Stimulated activated CD8-positive, alpha-beta memory T cell treated with anti-CD3 and anti-CD28 coated beads, Interleukin-12 subunit alpha, Interleukin-12 subunit beta, amount 100 ng/mL, for 4 hours (primary cell): ENCODE results near the gene PRXL2A.
"Not testable (repeated sequence)": the region's sequence is repeated elsewhere in the genome, so short reads cannot be mapped to it uniquely, and the experiment has no call there.

Experiments
- DNase-seq: peaks from one replicate; pipeline ENCODE4 v3.0.0-alpha.2; 2020; ENCODE audit warnings: low read depth

The PRXL2A gene

DNA sequence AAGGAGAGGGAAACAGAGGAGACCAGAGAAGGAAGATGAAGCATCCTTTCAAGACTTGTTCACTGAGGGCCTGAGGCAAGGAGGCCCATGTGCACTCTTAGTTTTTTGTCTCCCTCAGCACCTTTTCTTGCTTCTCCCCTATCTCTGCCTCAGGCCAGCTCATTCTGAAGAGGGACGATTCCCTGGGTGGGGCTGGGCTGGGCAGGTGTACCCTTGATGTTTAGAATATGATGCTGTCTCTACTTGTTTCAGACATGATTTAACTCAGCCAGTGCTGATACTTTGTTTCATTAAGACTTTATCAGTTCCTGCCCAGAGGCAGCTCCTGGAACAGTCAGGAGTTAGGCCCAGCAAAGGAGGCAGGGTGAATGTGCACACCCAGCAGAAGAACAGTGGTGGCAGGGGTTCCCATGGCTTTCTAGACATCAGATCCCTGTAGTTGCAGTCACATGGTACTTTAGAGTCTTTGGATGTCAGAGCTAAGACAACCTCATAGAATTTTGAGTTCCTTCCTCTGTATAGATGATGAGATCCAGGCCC is 3.4 kb downstream of the PRXL2A start:
- DNase-seq, result no peak

GRCh38 chr10:80412486-80412885 is 4.1 kb downstream of the PRXL2A start:
- no peak for DNase-seq

GRCh38 chr10:80413271-80413996 is 5.1 kb downstream of the PRXL2A start:
- no peak for DNase-seq

GRCh38 chr10:80414142-80414895 is 6.0 kb downstream of the PRXL2A start:
- DNase-seq, result no peak

DNA sequence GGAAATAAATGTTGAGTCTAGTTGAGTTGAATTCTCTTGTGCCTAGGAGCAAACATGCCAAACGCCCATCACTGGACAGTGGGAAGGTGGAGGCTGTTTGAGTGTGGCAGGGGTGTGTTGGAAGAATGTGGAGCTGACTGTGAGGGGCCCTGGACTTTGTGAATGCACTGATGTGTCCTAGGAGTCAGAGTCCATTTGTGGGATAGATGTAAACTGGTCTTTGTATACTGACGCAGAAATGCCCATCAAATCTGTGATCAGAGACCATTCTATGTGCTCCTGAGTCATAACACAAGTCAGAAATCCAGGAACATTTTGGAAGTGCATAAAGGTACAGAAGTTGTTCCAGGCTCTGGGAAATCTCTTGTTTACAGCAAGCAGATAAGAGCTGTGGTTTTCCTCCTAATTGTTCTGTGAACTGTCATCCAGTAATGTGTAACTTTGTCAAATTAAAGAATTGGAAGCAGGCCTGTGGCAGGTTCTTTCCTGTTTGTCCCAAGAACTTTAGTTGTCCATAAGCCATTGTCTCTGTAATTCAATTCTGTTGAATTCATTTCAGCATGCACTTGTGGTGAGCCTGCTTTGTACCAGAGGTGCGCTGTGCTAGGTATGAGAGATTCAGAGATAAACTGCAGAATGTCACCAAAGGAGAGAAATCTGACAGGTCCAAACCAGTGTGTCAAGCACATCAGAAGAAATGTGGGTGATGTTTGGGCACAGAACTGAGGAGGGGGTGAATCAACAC is 7.6 kb downstream of the PRXL2A start:
- no peak for DNase-seq

- no peak for DNase-seq
Observed at GRCh38 chr10:80416479-80417098, 8.2 kb downstream of the PRXL2A start.

DNA sequence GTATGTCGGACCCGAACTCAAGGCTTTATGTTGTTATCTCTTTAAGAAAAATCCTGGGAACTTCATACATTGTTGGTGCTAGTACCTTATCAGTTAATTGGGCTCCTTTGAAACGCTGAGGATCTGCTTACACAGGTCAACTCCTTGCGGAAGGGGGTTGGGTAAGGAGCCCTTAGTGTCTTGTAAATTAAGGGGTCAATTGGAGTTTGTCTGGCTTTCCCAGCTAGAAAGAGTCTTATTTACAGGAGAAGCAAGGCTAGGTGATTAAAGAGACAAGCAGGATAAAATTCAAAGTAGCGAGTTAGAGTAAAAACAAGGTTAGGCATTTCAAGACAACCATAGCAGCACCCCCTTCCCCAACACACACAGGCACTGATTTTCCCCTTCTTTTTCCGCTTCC is 8.9 kb downstream of the PRXL2A start:
- not testable (repeated sequence) for DNase-seq

GRCh38 chr10:80421050-80421706 is 12.8 kb downstream of the PRXL2A start:
- DNase-seq, result no peak

DNA sequence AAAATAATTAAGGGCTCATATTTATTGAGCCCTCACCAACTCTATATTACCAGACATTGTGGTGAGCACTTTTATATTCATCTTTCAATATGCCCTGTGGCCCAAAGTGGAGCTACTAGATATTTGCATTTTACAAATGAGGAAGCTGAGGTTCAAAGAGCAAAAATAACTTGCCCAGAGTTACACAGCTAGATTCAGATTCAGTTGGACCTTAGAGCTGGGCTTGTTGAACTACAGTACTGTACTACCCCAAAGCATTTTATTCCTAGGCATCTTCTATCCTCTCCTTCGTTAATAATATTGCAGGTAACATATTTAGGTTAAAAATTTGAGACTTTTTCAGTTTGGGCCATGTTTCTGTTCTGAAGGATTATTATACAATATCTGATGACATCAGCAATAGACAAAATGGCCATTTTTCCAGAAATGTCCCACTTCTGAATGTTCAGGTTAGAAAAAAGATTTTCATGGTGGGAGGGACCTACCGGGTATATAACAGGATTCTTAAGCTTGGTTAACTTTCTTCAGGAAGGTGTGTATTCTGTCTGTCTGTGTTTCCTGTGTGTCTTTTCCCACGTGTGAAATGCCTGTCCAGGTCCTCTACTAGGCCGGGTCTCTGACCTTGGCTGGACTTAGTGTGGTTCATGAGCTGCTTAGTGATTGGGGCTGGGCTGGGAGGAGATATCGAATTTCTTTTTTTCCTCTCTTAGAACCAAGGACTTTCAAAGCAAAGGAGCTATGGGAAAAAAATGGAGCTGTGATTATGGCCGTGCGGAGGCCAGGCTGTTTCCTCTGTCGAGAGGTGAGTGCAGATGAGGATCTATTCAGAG is 13.6 kb downstream of the PRXL2A start:
- DNase-seq, result no peak

DNA sequence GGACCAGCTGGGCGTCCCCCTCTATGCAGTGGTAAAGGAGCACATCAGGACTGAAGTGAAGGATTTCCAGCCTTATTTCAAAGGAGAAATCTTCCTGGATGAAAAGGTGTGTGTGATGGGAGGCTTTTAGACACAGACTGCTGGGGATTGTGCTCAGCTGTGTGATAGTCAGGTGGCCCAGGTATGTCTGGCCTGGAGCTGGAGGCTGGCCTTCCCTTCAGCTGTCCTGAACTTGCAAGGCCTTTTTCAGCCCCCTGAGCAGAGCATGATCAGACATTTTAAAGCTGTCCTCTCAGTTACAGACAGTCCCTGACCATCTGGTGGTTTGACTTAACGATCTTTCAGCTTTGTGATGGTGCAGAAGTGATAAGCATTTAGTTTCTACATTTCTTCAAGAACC is 17.6 kb downstream of the PRXL2A start:
- DNase-seq, result no peak

GRCh38 chr10:80427541-80427940 is 19.2 kb downstream of the PRXL2A start:
- DNase-seq, result no peak

- no peak for DNase-seq
Observed at GRCh38 chr10:80429521-80429973, 21.2 kb downstream of the PRXL2A start.

DNA sequence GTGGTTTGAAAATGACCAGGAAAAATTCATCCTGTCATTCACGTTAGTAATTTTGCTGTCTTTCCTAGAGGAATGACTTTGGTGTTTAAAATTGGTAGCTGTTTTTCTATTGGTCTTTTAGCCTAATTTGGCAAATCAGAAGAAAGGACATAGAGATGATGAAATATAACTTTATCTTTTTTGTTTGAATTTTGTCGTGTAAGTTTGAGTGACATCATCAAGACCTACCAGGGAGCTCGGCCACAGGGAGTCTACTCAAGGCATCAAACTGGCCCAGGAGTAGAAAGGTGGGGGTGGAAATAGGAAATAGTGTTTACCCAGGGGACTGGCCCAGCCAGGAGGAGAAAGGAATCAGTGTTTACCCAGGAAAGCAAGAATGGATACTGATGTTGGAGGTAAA is 24.8 kb downstream of the PRXL2A start:
- DNase-seq, result no peak

DNA sequence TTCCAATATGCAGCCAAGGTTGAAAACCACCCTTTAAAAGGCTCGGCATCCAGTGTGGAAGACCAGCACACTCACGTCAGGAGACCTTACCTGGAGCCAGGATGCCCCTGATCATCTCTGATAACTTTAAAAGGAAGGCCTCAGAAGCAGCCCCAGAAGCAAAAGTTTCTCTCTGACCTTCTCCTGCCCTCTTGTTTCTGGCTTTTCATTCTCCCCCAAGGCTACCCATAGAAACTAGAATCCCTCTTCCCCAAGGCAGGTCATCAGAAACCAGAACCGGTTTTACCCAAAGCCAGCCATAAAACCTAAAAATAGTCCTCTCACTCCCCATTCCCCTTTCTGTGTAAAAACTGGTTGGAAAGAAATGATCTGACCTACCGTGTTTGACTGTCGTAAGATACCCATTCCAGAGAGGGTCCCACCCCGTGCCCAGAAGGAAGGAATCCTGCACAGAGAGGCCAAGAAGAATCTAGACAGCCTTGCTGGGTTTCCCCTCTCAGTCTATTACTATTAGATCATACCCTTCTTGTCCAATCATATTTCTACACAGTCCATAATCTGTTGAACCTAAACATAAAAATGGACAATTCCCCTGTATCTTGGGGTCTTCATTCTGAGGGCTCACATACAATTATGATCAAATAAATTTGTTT is 28.2 kb downstream of the PRXL2A start:
- DNase-seq, result no peak

GRCh38 chr10:80437227-80437626 is 28.9 kb downstream of the PRXL2A start:
- no peak for DNase-seq

GRCh38 chr10:80441831-80442230 is 33.5 kb downstream of the PRXL2A start:
- DNase-seq, result no peak

- DNase-seq, result no peak
Observed at GRCh38 chr10:80442879-80443278, 34.5 kb downstream of the PRXL2A start.

- no peak for DNase-seq
Observed at GRCh38 chr10:80443531-80443974, 35.2 kb downstream of the PRXL2A start.

GRCh38 chr10:80444124-80444523 is 35.8 kb downstream of the PRXL2A start:
- DNase-seq, result no peak
